NK-92 (cell line): ENCODE results near the gene LGALS8.
"Not testable (repeated sequence)": the region's sequence is repeated elsewhere in the genome, so short reads cannot be mapped to it uniquely, and the experiment has no call there.

Source experiments
- DNase-seq: peaks from one replicate; lab custom pipeline; 2025; ENCODE audit not compliant: unreplicated experiment; lab: John Stamatoyannopoulos, UW

LGALS8 gene

DNA sequence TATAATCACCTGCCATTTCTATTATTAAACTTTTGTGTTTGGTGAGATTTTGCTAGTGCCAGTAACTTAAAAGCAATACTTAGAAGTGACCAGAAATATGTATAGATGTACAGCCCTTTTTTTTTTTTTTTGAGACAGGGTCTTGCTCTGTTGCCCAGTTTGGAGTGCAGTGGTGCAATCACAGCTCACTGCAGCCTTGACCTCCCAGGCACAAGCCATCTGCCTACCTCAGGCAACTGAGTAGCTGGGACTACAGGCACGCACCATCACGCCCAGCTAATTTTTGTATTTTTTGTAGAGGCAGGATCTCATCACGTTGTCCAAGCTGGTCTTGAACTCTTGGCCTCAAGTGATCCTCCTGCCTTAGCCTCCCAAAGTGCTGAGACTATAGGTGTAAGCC is 56.6 kb downstream of the LGALS8 start:
- not testable (repeated sequence) for DNase-seq

DNA sequence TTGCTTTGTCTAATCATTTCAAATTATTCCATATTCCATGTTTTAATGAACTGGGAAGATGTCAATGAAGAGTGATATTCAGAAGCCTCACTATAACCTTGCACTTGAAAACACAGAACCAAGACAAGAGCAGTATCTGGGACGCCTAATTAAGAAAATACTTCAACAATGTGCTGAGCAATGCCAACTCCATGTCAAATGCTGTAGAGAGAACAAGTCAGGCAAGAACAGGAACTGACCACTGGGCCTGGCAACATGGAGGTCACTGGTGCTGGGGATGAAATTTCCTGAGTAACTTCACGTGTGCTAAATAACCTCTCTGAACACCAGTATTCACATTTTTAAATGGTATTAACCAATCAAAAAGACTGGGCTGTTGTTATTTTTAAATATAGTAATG is 57.7 kb downstream of the LGALS8 start:
- no peak for DNase-seq

GRCh38 chr1:236589531-236589930 is 65.7 kb downstream of the LGALS8 start:
- no peak for DNase-seq

DNA sequence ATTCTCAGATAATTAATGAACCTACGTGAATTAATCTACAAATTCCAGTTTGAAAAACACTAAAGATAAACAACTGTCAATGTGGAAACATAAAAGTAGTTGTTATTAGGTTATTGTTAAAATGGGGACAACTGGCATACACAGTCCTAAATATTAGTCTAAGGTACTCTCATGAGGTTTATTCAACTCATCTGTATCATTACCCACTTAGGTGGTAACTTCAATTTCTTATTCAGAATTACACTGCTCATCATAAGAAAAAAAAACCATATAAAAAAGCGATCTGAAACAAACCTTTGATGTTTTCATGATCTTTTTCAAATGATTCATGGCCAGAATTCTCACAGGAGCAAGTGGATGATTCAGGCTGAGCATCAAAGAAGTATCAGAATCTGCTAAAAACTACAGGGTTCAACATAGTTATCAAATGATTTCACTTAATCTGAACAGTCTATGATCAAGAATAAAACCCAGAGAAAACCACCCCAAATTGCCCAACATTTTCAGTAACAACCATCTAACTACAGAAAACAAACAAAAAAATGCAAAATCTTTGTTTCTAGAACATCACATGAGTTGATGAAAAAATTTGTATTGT is 66.9 kb downstream of the LGALS8 start:
- no peak for DNase-seq

DNA sequence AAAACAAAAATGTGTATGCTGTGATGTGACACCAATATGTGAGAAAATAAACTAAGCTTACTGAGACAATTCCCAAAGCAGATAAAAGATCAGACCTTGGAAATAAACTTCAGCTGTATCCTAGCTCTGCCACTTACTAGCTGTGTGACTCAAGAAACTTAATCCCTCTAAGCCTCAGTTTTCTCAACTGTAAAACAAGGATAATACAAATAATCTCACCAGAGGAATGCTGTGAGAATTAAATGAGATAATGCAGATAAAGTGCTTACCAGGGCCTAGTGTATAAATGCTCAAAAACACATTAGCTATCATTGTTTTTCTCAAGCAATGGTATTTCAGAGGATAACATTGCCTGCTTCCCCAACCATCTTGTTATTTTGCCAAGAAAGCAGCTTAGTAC is 78.4 kb downstream of the LGALS8 start:
- DNase-seq = no peak
